GM21390 (cell line): ENCODE results near the gene UBR7.
"Not testable (repeated sequence)": the region's sequence is repeated elsewhere in the genome, so short reads cannot be mapped to it uniquely, and the experiment has no call there.

Source experiments
- ATAC-seq: cut with Tn5 transposase; IDR thresholded peaks from one replicate; pipeline ENCODE4 v1.9.1; 2021; ENCODE audit not compliant: unreplicated experiment

The UBR7 gene, protein sequence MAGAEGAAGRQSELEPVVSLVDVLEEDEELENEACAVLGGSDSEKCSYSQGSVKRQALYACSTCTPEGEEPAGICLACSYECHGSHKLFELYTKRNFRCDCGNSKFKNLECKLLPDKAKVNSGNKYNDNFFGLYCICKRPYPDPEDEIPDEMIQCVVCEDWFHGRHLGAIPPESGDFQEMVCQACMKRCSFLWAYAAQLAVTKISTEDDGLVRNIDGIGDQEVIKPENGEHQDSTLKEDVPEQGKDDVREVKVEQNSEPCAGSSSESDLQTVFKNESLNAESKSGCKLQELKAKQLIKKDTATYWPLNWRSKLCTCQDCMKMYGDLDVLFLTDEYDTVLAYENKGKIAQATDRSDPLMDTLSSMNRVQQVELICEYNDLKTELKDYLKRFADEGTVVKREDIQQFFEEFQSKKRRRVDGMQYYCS

DNA sequence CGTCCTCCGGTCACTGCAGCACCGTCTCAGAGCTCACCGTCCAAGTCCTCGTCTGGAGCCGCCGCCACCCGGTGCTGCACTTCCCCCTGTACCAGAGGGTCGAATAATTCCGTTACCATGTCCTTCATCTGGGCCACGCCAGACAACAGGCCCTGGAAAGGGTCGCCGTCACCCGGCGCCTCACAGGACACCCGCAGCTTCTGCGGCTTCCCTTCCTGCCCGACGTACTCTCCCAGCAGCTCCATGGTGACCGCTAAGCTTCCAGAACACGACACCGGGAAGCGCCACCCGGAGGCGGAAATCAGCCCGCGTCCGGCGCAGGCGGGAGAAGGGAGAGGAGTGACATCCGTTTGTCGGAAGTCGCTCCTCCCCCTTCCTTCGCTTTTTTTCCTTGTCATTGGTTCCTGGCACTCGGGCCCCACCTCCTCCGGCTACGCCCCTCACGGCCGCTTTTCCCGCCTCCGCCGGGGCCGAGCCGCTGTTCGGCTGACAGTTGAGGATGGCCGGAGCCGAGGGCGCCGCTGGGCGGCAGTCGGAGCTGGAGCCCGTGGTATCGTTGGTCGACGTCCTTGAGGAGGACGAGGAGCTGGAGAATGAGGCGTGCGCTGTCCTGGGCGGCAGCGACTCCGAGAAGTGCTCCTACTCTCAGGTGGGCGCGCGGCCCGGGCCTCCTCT lies at the start of gene UBR7, which contains the start of gene GON7:
UBR7 (plus strand) TSS at position 464 of the 675 bp plus-strand sequence; CDS start at position 500, 36 bp downstream.
GON7 (minus strand) TSS at position 273 of the 675 bp plus-strand sequence; CDS start at position 245, 28 bp downstream.
- ATAC-seq = peak; percentile 78

DNA sequence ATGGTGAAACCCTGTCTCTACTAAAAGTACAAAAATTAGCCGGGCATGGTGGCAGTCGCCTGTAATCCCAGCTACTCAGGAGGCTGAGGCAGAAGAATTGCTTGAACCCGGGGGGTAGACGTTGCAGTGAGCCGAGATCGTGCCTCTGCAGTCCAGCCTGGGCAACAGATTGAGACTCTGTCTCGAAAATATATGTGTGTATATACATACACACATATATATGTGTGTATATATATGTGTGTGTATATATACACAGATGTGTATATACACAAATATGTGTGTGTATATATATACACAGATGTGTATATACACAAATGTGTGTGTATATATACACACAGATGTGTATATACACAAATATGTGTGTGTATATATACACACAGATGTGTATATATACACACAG lies 48.7 kb upstream of the UBR7 start:
- not testable (repeated sequence) for ATAC-seq

DNA sequence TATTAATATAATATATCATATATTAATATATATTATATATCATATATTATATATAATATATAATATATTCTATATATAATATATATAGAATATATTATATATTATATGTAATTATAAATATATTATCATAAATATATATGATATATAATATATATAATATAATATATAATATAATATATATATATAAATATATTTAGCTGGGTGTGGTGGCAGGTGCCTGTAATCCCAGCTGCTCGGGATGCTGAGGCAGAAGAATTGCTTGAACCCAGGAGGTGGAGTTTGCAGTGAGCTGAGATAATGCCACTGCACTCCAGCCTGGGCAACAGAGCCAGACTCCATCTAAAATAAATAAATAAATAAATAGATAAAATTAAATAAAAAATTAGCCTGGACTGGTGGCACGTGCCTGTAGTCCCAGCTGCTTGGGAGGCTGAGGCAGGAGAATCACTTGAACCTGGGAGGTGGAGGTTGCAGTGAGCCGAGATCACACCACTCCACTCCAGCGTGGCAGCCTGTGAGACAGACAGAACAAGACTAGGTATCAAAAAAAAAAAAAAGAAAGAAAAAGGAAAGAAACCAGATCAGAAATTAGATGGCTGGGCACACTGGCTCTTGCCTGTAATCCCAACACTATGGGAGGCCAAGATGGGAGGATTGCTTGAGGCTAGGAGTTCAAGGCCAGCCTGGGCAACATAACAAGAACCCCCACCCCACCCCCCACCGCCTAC lies 47.3 kb upstream of the UBR7 start:
- ATAC-seq = not testable (repeated sequence)

DNA sequence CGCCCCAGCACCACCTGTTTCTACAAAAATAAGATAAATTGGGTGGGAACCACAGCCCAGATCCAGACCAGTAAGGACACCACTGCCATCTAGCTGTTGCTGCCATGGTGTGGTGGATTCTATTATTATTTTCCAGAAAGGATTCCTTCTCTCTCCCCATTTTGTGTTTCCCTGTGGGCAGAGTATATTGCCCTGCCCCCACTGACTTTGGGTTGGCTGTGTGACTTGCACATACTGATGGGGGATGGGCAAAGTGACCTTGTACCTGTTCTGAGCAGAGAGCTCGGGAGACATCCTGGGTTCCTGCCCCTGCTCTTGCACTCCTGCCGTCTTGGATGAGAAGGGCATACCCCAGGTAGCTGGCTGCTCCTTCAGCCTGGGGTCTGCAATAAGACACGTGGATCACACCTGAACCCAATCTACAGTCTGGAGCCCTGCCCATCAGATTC lies 46.7 kb upstream of the UBR7 start:
- ATAC-seq = no peak

DNA sequence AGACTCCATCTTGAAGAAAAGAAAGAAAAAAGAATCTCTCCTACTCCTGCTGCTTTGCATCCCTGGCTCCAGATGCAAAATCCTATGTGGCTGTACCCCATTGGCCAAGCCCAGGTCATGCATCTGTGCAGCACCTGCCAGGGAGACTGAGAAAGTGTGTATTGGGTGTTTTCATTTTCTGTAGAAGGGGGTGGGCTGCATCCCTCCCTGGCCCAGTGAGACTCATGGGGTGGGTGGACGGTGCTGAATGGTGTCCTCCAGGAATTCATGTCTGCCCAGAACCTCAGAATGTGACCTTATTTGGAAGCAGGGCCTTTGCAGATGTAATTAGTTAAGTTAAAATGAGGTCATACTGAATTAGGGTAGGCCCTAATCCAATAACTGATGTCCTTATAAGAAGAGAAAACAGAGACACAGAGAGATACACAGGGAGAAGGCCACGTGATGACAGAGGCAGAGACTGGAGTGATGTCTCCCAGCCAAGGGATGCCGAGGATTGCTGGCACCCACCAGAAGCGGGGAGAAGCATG lies 45.6 kb upstream of the UBR7 start:
- no peak for ATAC-seq

DNA sequence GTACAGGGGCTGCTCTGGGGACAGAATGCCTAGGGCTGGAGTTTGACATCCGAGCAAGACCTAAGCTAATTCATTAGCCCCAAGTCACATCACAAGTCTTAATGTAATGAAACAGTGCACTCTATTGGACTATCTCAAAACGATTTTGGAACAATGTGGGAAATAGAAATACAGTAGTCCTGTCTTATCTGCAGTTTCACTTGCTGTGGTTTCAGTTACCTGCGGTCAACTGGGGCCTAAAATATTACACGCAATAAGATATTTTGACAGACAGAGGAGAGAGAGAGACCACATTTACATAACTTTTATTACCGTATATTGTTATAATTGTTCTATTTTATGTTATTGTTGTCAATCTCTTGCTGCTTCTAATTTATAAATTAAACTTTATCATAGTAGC lies 43.5 kb upstream of the UBR7 start:
- no peak for ATAC-seq

DNA sequence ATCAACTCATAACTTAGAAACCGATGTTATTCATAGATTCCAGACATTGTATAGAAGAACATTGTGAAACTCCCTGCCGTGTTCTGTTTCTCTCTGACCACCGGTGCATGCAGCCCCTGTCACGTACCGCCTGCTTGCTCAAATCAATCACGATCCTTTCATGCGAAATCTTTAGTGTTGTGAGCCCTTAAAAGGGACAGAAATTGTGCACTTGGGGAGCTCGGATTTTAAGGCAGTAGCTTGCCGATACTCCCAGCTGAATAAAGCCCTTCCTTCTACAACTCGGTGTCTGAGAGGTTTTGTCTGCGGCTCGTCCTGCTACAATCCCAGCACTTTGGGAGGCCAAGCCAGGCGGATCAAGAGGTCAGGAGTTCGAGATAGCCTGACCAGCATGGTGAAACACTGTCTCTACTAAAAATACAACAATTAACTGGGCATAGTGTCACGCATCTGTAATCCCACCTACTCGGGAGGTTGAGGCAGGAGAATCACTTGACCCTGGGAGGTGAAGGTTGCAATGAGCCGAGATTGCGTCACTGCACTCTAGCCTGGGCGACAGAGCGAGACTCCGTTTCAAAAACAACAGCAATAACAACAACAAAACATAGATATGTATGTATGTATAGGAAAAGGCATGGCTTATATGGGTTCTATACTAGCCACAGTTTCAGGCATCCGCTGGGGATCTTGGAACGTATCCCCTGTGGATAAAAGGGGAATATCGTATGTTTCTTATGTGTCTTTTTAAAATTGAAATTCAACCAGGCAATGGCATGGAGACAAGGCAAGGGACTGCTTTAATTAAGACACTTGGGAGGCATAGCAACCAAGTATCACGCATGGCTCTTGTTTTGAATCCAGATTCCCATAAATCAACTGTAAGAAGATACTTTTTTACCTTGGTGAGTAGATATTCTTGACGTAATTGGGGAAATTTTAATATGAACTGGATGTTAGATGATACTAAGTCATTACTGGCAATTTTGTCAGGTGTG lies 41.5 kb upstream of the UBR7 start:
- not testable (repeated sequence) for ATAC-seq

DNA sequence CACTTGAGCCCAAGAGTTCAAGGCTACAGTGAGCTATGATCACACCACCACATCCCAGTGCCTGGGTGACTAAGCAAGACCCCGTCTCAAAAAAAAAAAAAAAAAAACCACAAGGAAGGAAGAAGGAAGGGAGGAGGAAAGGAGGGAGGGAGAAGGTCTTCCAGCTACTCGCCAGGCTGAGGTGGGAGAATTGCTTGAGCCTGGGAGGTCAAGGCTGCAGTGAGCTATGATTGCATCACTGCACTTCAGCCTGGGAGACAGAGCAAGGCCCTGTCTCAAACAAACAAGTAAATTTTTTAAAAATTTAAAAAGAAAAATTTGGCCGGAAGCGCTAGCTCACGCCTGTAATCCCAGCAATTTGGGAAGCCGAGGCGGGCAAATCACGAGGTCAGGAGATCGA lies 38.4 kb upstream of the UBR7 start:
- ATAC-seq = not testable (repeated sequence)

DNA sequence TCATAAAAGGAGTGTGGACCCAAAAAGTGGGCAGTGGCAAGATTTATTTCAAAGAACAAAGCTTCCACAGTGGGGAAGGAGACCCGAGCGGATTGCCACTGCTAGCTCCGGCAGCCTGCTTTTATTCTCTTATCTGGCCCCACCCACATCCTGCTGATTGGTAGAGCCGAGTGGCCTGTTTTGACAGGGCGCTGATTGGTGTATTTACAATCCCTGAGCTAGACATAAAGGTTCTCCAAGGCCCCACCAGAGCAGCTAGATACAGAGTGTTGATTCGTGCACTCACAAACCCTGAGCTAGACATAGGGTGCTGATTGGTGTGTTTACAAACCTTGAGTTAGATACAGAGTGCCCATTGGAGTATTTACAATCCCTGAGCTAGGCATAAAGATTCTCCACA lies 37.4 kb upstream of the UBR7 start:
- ATAC-seq = not testable (repeated sequence)

DNA sequence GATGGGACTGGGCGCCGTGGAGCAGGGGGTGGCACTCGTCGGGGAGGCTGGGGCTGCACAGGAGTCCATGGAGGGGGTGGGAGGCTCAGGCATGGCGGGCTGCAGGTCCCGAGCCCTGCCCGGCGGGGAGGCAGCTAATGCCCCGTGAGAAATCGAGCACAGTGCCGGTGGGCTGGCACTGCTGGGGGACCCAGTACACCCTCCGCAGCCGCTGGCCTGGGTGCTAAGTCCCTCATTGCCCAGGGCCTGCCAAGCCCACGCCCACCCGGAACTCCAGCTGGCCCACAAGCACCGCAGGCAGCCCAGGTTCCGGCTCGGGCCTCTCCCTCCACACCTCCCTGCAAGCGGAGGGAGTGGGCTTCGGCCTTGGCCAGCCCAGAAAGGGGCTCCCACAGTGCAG lies 36.9 kb upstream of the UBR7 start:
- not testable (repeated sequence) for ATAC-seq

DNA sequence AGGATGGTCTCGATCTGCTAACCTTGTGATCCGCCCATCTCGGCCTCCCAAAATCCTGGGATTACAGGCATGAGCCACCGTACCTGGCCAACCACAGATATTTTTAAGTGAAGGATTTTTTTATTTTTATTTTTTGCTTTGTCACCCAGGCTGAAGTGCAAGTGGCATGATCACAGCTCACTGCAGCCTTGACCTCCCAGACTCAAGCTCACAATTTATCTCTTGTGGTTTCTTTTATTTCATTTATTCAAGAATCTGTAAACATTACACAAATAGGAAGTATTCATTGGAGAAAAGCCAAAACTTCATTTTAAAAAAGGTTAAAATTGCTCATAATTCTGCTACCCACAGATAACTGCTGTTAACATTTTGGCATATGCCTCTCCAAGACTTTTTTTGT lies 35.7 kb upstream of the UBR7 start:
- ATAC-seq = no peak

DNA sequence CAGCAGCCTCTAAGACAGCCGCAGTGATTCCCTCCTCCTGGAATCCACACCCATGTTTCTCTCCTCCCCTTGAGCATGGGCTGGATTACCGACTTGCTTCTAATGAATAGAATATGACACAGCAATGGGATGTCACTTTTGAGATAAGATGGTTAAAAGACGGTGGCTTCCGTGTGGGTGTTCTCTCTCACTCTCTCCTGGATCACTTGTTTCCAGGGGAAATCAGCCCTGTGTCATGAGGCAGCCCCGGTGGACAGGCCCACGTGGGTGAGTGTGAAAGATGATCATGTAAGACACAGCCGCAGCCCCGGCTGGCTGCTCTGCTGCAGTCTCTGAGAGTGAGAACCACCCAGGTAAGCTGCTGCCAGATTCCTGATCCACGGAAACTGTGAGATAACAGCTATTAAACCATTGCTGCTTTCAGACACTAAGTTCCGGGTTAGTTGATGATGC lies 33.1 kb upstream of the UBR7 start:
- no peak for ATAC-seq

DNA sequence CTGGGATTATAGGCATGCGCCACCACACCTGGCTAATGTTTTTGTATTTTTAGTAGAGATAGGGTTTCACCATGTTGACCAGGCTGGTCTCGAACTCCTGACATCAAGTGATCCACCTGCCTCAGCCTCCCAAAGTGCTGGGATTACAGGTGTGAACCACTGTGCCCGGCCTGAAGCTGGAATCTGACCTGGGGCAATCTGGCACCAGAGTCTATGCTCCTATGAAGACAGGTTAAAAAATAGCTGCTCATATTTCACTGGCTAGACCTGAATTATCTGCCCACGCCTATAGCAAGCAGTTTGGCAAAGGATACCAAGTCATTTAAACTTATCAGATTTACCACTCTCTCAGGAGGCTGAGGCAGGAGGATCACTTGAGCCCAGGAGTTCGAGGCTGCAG lies 32.3 kb upstream of the UBR7 start:
- ATAC-seq = not testable (repeated sequence)

DNA sequence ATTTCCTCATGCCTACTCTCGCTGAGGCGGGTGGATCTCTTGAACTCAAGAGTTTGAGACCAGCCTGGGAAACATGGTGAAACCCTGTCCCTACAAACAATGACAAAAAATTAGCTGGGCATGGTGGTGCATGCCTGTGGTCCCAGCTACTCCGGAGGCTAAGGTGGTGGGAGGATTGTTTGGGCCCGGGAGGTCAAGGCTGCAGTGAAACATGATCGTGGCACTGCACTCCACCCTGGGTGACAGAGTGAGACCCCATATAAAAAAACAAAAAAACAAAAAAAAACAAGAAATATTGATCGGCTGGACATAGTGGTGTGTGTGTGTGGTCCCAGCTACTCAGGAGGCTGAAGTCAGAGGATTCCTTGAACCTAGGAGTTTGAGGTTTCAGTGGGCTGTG lies 31.6 kb upstream of the UBR7 start:
- no peak for ATAC-seq

DNA sequence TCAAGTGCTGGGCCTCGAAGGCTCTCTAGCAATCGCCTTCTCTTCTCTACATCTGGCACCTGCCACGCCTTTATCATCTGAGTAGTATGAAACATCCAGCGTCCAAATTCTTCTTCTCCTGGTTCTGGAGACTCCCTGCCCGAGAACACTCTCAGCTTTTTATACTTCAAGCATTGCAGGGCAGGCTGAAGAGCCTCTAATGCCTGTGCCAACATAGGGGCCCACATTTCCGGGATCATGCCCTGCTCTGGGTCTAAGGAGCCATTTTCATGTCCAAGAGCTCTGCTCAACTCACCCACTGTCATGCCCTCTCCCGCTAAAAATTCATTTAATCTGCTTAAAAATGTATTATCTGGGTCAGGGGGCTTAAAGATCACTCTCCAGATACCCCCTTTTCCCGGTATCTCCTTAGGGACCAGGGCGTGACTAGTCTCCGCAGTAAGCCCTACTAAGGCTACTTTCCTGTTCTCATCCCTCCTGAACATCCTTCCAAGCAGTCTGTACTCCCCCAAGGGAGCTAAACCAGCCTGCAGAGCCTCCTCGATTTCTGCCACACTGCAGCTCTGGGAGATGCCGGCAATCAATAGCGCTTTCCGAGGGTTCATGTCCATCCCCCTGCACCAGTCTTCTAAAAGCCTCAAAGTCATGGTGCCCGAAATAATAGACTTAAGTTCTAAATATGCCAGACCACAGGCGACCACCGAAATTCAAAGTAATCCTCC lies 23.3 kb upstream of the UBR7 start:
- ATAC-seq = no peak

DNA sequence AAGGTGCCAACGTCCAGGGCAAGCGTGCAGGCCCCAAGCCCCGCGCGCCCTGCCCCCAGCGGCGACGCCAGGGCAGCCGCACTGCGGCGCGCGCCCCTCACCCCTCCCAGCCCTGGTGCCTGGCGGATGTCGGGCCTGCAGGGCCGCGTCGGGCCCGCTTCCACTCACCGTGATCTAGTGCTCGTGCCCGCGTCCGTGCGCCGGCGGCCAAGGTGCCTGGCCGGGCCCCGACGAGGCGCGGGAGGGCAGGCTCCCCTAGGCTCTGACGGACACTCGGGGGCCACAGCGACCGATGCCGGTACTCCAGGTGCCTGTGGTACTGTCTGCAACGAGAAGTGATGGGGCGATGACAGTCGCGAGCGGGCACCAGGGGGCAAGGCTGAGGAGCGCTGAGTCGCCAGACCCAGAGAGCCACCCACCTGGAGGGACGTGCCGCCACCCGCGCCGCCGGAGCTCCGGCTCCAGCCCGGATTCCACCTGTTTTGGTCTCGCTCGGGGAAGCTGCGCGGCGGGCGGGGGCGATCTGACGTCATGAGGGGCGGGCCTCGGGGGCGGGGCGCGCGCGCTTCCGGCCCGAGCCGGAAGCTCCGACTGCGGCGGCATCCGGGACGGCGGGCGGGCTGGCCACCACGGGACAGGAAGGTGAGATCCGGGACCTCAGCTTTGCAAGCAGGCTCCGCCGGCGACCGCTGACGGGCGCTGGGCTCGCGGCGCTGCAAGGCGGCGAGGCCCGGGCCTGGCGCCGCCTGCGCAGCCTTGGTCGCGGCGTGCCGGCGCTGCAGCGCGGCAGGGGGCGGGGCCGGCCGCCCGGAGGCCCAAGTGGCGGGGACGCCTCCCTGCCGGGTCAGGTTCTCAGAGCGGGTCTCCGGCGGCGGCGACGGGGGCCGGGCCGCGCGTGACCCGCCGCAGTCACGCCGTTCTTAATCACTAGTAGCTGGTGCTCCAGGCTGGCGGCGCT lies 22.4 kb upstream of the UBR7 start, which contains the start of the genes LYSET and MOAP1:
LYSET (plus strand) TSS at position 927 of the 958 bp plus-strand sequence. CDS start 89 bp downstream, outside the sequence.
MOAP1 (minus strand) TSS at position 507 of the 958 bp plus-strand sequence. CDS start 655 bp downstream, outside the sequence.
- ATAC-seq = peak; percentile 78

DNA sequence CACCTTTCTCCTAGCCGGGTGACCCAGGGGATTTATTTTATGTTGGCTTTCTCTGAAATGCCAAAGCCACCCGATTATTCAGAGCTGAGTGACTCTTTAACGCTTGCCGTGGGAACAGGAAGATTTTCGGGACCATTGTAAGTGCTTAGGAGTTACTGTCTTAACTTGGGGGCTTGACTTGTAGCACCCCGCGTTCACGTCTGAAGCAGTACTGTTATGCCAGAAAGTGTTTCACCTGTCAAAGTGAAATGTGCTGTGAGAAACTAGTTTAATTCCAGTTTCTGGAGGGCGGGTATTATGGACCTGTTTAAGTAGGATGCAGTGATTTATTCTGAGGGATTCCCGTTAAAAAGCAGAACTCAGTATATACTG lies 21.7 kb upstream of the UBR7 start:
- peak; percentile 8 for ATAC-seq

DNA sequence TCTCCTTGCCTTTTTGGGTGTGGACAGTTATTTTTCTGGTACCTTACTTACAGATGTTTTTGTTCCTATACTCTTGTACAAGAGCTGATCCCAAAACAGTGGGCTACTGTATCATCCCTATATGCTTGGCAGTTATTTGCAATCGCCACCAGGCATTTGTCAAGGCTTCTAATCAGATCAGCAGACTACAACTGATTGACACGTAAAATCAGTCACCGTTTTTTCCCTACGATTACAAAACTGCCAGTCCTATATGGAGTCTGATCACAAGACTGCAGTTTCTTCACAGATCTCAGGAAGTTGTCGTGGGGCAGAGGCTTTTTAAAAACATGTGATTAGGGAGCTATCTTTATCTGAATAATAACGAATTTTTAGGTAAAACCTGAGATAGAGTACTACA lies 20.6 kb upstream of the UBR7 start:
- ATAC-seq = no peak
